SH-SY5Y (cell line): ENCODE results near the gene PDGFRA.

Experiments
- GATA2 ChIP-seq: IDR thresholded peaks from 2 replicates; pipeline ENCODE4 v1.6.1; 2011; ENCODE audit warnings: mild to moderate bottlenecking, low read depth, low read length
- GATA3 ChIP-seq: IDR thresholded peaks from 2 replicates; pipeline ENCODE4 v1.6.1; 2011; ENCODE audit warnings: low read depth, mild to moderate bottlenecking, low read length, moderate library complexity

DNA sequence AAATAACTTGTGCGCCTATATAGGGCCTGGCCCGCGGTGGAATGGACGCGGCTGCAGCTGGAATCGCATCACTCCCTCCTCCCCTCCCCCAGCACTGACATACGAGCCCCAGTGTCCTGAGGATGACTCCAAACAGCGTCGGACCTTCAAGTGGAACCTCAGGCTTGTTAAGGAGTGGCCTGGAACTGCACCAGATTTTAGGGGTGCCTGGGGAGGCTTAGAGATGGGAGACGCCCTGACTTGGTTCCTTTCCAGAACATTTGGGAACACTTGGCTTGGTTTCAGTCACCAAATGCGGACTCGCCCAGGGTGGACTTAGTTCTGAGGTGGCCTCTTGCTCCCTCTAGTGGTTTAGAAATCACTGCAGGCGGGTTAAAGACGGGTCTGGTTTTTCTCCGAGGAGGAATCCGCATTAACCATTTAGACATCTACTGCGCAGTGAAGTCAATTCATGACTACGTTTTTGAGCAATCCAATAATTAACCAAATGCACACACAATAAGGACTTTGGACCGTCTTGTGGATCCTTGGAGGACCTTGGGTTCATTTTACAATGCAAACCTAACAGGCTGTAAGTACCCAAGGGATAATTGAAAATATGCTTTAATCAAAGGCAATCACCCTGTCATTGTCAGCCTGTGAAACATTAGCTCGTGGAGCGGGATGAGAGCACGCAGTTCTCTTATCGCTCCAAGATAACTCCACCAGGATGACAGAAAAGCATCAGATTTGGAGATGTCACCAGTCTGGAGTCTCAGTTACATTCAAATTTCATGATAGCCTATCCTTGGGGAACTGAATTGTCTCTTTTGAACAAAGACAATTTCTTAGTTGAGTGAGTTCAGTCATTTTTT lies 11.2 kb upstream of the PDGFRA start:
- TF ChIP-seq GATA2 (peak; percentile 50), GATA3 (no peak)
